ENCODE measurements around the gene MYRF. TPM values are rescaled to one million over a fixed set of nuclear protein-coding genes. Genes with fewer than 3 reads are reported as not detected.

The MYRF gene
- total RNA-seq, 1 donor from 2014 or later: 13.7 TPM

DNA sequence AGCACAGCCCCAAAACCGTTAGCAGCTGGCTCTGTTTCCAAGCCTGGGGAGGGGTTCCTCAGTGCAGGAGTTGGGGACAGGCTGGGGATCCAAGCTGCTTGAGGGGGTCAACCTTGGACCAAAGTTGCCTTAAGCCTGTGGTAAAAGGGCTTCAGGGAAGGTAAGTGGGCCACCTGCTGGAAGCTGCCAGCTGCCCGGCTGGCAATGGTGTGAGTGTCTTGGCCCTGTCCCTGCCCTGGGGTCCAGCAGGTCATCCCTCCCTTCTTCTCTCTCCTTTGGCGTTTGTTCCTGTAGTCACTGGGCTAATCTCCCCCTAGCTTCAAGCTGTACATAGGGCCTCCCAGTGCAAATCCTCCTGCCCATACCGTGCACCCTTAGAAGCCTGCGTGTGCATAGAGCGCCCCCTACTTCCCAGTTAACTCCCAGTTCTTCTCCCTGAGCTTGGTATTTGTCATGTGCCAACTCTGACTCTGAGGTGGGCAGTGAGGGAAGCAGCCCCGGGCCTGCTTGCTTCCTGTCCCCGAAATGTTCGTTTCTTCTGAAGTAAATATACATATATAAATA is 35.6 kb downstream of the MYRF start:
- Histone ChIP-seq H3K27me3 (ENCODE audit: control insufficient read depth, insufficient read depth, low read length) (no peaks in the 10 kb centered on the region), H3K36me3 (ENCODE audit: control insufficient read depth, insufficient read depth, low read length) (peaks cover 9% of the 10 kb centered on the region), H3K4me3 (ENCODE audit: low read depth, low read length) (no peak overlapping the region)
- DNase-seq (ENCODE audit: low read depth): no peak
- TF ChIP-seq, protein P1, sequence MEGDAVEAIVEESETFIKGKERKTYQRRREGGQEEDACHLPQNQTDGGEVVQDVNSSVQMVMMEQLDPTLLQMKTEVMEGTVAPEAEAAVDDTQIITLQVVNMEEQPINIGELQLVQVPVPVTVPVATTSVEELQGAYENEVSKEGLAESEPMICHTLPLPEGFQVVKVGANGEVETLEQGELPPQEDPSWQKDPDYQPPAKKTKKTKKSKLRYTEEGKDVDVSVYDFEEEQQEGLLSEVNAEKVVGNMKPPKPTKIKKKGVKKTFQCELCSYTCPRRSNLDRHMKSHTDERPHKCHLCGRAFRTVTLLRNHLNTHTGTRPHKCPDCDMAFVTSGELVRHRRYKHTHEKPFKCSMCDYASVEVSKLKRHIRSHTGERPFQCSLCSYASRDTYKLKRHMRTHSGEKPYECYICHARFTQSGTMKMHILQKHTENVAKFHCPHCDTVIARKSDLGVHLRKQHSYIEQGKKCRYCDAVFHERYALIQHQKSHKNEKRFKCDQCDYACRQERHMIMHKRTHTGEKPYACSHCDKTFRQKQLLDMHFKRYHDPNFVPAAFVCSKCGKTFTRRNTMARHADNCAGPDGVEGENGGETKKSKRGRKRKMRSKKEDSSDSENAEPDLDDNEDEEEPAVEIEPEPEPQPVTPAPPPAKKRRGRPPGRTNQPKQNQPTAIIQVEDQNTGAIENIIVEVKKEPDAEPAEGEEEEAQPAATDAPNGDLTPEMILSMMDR (IDR thresholded peaks at IDR 0.05; ENCODE audit: insufficient read depth, low read length, poor library complexity, severe bottlenecking): peak; percentile 74

- peak; percentile 53 for DNase-seq (ENCODE audit: low read depth)
- TF ChIP-seq, protein P1 (IDR thresholded peaks at IDR 0.05; ENCODE audit: insufficient read depth, low read length, poor library complexity, severe bottlenecking): no peak
- peak overlapping the region; percentile 63 for H3K4me3 ChIP-seq (ENCODE audit: low read depth, low read length)
- no peaks in the 10 kb centered on the region for H3K27me3 ChIP-seq (ENCODE audit: control insufficient read depth, insufficient read depth, low read length)
- H3K36me3 ChIP-seq (ENCODE audit: control insufficient read depth, insufficient read depth, low read length): peaks cover 6% of the 10 kb centered on the region
Observed at GRCh38 chr11:61791737-61792309, 39.4 kb downstream of the MYRF start.

DNA sequence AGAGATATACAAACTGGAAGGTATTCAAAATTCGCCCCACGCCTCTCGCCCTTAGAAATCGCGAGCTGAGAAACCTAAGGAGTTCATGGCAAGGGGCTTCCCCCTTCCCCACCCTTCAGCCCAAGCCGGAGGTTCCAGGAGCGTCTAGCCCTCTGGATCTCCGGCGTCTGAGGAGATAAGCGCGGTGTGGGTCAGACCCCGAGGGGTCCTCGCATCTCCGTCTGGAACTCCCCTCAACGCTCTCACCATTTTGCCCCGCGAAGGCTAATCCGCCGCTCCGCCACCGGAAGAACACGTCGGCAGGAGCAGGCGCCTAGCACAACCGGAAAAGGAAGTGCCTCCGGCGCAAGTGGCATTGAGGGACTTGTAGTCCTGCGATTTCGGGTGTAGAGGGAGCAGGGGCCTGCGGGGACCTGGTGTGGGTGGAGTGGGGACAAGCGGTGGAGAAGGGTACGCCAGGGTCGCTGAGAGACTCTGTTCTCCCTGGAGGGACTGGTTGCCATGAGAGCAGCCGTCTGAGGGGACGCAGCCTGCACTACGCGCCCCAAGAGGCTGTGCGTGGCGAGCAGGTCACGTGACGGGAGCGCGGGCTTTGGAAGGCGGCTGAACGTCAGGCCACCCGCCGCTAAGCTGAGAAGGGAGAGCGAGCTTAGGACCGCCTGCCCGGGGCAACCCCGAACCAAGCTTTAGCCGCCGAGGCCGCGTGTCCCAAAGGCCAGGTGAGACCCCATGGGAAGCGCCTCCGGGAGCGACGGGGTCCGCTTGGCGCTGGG is 40.1 kb downstream of the MYRF start, which contains the start of the genes FEN1 and TMEM258:
FEN1 (plus strand) TSS at position 602 of the 773 bp plus-strand sequence. CDS start 2,451 bp downstream, outside the sequence.
TMEM258 (minus strand) TSS at position 290 of the 773 bp plus-strand sequence; CDS start at position 249, 41 bp downstream.
- TF ChIP-seq, protein P1 (IDR thresholded peaks at IDR 0.05; ENCODE audit: insufficient read depth, low read length, poor library complexity, severe bottlenecking): no peak
- peak; percentile 84 for DNase-seq (ENCODE audit: low read depth)

GRCh38 chr11:61793083-61793828 is 40.8 kb downstream of the MYRF start:
- no peak for DNase-seq (ENCODE audit: low read depth)
- TF ChIP-seq, protein P1 (IDR thresholded peaks at IDR 0.05; ENCODE audit: insufficient read depth, low read length, poor library complexity, severe bottlenecking): no peak
- no peaks in the 10 kb centered on the region for H3K27me3 ChIP-seq (ENCODE audit: control insufficient read depth, insufficient read depth, low read length)
- peaks cover 5% of the 10 kb centered on the region for H3K36me3 ChIP-seq (ENCODE audit: control insufficient read depth, insufficient read depth, low read length)
- peak overlapping the region; percentile 63 for H3K4me3 ChIP-seq (ENCODE audit: low read depth, low read length)

More for the DNA sequence above, 40.1 kb downstream of the MYRF start, which contains the start of the genes FEN1 and TMEM258:
- H3K27me3 ChIP-seq (ENCODE audit: control insufficient read depth, insufficient read depth, low read length): no peaks in the 10 kb centered on the region
- peaks cover 6% of the 10 kb centered on the region for H3K36me3 ChIP-seq (ENCODE audit: control insufficient read depth, insufficient read depth, low read length)
- peak within 1 kb of the TSS; percentile 63 for H3K4me3 ChIP-seq (ENCODE audit: low read depth, low read length)

GRCh38 chr11:61793829-61794204 is 41.4 kb downstream of the MYRF start:
- peaks cover 5% of the 10 kb centered on the region for H3K36me3 ChIP-seq (ENCODE audit: control insufficient read depth, insufficient read depth, low read length)

More at GRCh38 chr11:61793829-61794204, 41.4 kb downstream of the MYRF start:
- H3K4me3 ChIP-seq (ENCODE audit: low read depth, low read length): peak overlapping the region; percentile 63
- DNase-seq (ENCODE audit: low read depth): no peak
- H3K27me3 ChIP-seq (ENCODE audit: control insufficient read depth, insufficient read depth, low read length): no peaks in the 10 kb centered on the region
- TF ChIP-seq, protein P1 (IDR thresholded peaks at IDR 0.05; ENCODE audit: insufficient read depth, low read length, poor library complexity, severe bottlenecking): no peak

Data from kidney epithelial cell (primary cell).